ENCODE results near the gene NBEA. TPM values are rescaled to one million over a fixed set of nuclear protein-coding genes. Genes with fewer than 3 reads are reported as not detected.
A peak's percentile ranks its signal among the peaks of the same experiment; 100 is the strongest.

The NBEA gene
- polyA plus RNA-seq, 3 donors from 2014 or later = 0.07 to 0.41 (median 0.31) TPM

DNA sequence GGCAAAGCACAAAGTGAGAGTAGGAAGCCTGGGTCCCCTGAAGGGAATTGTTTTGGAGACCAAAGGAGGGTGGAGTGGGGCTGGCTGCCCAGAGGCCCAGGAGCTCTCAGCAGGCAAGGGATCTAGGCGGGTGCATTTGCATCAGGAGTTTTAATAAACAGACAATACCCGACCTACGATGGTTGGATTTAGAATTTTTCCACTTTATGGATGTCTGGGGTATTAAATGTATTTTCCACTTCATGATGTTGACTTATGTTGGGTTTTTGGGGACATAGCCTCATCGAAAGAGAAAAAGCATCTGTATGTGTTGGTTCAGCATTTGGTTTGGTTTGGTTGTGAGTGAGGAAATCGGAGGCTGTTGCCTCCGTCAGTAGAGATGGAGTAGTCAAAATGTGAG lies 739.6 kb downstream of the NBEA start:
- H3K27ac Mint-ChIP-seq = no peak overlapping the region
- DNase-seq = no peak
- peaks cover 7 to 11% of the 10 kb centered on the region in 2 donors for H3K4me1 Mint-ChIP-seq
- peaks cover 2 to 4% (median 2%) of the 10 kb centered on the region in 3 donors for H3K27me3 Mint-ChIP-seq (ENCODE audit: low read depth in 3 of 3)
- no peaks in the 10 kb centered on the region for H3K9me3 Mint-ChIP-seq
- no peaks in the 10 kb centered on the region for H3K36me3 Mint-ChIP-seq
- H3K4me3 Mint-ChIP-seq = no peak overlapping the region

DNA sequence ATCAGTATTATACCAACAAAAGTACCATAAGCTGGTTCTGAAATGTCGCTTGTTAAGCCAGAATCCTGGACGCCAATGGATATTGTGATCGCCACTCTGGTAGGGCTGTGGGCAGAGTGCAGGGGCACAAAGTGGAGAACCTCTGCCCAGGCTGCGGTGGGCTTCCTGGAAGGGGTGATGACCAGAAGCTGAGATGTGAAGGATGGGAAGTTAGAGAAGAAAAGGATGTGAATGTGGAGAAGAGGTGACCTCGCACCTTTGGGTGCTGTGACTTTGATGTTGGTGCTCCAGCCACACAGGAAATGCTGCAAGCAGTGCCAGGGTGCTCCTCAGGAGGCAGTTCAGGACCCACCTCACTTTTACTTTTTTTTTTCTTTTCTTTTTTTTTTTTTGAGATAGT lies 742.4 kb downstream of the NBEA start:
- Mint-ChIP-seq H3K27ac (no peak overlapping the region), H3K36me3 (no peaks in the 10 kb centered on the region), H3K9me3 (no peaks in the 10 kb centered on the region), H3K4me3 (peak overlapping the region in 1 of 5 donors; percentile 41), H3K4me1 (peaks cover 7 to 11% of the 10 kb centered on the region in 2 donors), H3K27me3 (ENCODE audit: low read depth in 3 of 3) (peaks cover 2 to 5% (median 2%) of the 10 kb centered on the region in 3 donors)
- peak; percentile 1 to 4 (median 1) for DNase-seq

DNA sequence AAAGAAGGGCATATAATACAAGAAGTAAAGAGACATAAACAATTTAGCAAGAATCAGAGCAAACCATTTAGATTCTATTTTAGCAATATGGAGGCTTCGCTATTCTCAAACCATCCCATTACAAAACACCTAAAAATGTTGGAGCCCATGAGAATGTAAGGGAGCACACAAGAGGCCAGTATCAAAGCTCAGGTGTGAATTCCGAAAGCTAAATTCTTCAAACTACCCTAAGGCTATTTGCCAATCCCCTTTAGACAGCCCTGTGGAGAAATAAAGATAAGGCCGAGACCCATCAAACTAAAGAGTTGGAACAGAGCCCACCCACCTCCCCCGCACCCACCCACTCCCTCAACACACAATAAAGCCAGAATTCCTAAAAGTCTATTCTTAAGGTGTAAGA lies 745.3 kb downstream of the NBEA start:
- peaks cover 0 to 7% (median 0%) of the 10 kb centered on the region in 3 donors for H3K27me3 Mint-ChIP-seq (ENCODE audit: low read depth in 3 of 3)
- H3K27ac Mint-ChIP-seq = no peak overlapping the region
- H3K36me3 Mint-ChIP-seq = no peaks in the 10 kb centered on the region
- peaks cover 7 to 11% of the 10 kb centered on the region in 2 donors for H3K4me1 Mint-ChIP-seq
- H3K4me3 Mint-ChIP-seq = no peak overlapping the region
- no peak for DNase-seq
- H3K9me3 Mint-ChIP-seq = no peaks in the 10 kb centered on the region

DNA sequence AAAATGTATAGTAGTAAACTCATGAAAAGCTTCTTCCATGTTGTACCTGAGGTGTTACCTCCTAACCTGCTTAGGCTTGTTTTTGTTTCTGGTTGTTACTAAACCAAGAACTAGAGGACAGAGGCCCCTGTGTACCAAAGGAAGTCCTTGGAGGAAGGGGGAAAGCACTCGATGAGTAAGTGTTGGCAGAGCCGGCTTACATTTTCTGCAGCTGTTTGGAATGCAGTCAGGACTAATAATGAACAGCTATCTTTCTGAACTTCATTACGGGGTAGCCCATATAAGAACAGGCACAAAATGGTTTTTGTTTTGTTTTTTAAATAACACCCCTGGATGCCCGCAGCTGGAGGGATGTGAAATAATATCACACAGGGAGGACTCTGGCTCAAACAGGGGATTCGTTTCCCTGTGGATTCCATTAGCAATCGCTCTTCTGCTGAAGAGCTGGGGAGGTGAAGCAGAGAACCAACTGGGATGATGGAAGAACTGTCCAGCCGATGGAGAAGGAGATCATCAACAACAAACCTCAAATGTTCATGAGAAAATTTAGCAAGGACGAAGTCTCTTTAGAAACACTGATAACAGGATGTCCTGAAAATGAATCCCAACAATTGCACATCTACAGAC lies 748.6 kb downstream of the NBEA start:
- Mint-ChIP-seq H3K9me3 (no peaks in the 10 kb centered on the region), H3K27me3 (ENCODE audit: low read depth in 3 of 3) (peaks cover 0 to 5% (median 2%) of the 10 kb centered on the region in 3 donors), H3K36me3 (no peaks in the 10 kb centered on the region), H3K4me3 (no peak overlapping the region), H3K4me1 (peaks cover 0 to under 1% of the 10 kb centered on the region in 2 donors), H3K27ac (no peak overlapping the region)
- no peak for DNase-seq

DNA sequence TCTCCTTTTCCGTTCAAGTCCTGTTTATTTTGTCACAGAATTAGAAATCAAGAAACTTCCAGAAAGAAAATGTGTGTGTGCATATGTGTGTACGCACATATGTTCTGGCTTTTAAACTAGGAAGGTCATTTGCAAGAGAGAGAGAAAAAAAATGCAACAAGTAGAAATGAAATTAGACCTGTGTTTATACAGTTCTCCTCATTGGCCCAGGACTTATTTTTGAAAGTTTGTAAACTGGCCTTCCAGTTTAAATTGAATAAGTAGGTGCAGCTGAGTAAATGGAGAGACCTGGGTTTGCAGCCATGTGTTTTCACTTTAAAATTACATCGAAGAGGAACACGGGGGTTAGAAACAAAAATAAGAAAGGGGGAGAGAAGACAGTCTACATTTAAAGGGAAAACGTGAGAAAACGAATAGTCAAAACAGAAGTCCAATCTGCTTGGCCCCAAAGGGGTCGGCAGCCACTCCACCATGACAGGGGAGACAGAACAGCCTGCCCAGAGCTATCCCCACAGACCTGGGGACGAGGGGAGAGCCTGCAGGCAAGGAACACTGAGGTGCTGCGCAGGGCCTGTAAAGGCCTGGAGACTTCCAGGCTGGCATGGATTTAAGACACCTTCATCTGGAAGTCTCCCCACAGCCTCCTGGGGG lies 751.2 kb downstream of the NBEA start:
- no peak for DNase-seq
- Mint-ChIP-seq H3K4me3 (no peak overlapping the region), H3K27ac (no peak overlapping the region), H3K36me3 (no peaks in the 10 kb centered on the region), H3K27me3 (ENCODE audit: low read depth in 3 of 3) (peaks cover 2% of the 10 kb centered on the region in 3 donors), H3K9me3 (peaks cover 0 to 2% (median 0%) of the 10 kb centered on the region in 6 donors), H3K4me1 (no peaks in the 10 kb centered on the region)

DNA sequence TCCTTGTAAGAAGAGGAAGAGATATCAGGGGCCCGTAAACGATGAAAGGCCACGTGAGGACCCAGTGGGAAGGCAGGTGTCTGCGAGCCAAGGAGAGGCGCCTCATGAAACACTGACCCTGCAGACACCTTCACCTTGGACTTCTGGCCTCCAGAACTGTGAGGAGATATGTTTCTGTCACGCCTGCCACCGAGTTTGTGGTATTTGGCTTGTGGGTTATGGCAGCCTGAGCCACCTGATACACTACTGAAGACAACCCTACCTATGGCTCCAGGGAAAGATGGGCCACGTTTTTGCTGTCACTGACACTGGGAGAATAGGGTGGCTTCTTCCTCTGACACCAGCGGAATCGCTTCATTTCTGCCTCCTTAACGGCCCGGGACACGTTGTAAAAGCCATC lies 752.0 kb downstream of the NBEA start:
- no peak overlapping the region for H3K27ac Mint-ChIP-seq
- no peaks in the 10 kb centered on the region for H3K4me1 Mint-ChIP-seq
- peaks cover 2 to 4% (median 2%) of the 10 kb centered on the region in 3 donors for H3K27me3 Mint-ChIP-seq (ENCODE audit: low read depth in 3 of 3)
- H3K36me3 Mint-ChIP-seq = no peaks in the 10 kb centered on the region
- no peak overlapping the region for H3K4me3 Mint-ChIP-seq
- no peak for DNase-seq
- peaks cover 0 to 2% (median 0%) of the 10 kb centered on the region in 6 donors for H3K9me3 Mint-ChIP-seq

DNA sequence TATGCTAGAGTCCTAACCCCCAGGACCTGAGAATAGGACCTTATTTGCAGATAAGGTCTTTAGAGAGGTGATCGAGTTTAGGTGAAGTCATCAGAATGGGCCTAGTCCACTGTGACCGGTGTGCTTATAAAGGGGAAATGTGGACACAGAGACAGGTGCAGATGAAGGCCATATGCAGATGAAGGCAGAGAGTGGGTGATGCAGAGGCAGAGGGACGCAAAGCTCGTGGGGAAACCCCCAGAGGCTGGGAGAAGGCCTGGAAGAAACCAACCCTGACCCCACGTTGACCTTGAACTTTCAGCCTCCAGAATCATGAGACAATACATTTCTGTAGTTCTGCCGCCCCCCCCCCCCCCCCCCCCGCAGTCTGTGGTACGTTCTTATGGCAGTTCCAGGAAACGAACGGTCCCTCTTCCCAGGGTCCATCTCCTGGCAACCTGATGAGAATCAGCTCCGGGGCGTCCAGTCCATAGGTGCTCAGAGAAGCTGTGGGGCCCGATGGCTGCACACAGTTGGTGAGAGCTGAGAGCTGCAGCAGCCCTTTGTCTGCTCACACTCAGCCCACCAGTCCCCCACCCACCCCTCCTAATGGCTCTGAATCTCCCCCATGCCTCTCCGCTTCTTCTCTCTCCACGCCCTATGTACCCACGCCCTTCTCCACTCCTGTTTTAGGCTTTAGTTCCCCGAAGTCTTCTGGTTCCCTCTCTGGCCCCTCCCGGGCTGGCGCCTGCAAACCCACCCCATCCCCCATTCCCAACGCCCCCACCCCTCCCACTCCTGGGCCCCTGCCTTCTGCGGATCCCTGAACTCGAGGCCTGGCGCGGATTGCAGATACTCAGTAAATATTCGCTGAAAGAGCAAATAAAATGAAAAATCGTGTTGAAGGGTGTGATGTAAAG lies 752.7 kb downstream of the NBEA start:
- Mint-ChIP-seq H3K4me1 (no peaks in the 10 kb centered on the region), H3K27ac (no peak overlapping the region), H3K27me3 (ENCODE audit: low read depth in 3 of 3) (peaks cover 2 to 4% (median 2%) of the 10 kb centered on the region in 3 donors), H3K36me3 (no peaks in the 10 kb centered on the region), H3K4me3 (no peak overlapping the region), H3K9me3 (peaks cover 0 to 2% (median 0%) of the 10 kb centered on the region in 6 donors)
- no peak for DNase-seq

DNA sequence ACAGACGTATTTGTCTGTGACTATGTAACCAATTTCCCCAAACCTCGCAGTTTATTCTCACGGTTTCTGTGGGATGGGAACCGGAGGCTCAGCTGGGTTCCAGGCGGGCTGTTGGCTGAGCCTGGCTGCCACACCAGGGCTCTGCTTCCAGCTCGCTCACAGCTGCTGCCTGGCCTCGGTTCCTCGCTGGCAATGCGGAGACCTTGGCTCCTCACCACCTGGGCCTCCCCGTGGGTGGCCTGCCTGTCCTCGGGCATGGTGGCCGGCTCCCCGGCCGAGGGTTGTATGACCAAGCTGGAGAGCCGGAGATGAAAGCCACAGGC lies 753.3 kb downstream of the NBEA start:
- Mint-ChIP-seq H3K27ac (no peak overlapping the region), H3K4me3 (no peak overlapping the region), H3K4me1 (no peaks in the 10 kb centered on the region), H3K27me3 (ENCODE audit: low read depth in 3 of 3) (peaks cover 2 to 4% (median 2%) of the 10 kb centered on the region in 3 donors), H3K36me3 (no peaks in the 10 kb centered on the region), H3K9me3 (peaks cover 0 to 2% (median 0%) of the 10 kb centered on the region in 6 donors)
- DNase-seq = no peak

DNA sequence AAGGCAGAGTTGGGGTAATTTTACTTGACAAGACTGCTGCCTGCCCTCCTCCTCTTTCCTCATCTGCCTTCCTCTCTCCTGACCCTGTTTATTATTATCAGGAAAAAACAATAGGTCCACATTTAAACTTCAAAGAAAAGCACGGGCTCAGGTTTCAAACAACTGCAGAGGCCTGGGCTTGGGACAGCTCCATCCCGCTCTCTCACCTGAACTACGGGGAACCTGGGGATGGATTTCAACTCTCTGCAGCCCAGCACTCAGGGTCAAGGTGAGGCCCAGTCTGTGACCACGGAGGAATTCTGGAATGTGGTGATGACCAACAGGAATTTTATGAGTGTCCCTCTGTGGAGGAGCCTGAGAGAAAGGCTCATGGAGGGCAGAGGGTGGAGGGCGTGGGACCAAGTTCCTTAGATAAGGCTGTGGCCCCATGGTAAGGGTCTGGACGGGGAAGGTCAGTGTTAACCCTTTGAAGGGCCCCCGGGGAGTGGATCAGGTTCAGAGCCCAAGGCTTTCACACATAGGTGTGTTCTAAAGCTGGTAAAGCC lies 755.2 kb downstream of the NBEA start:
- no peak overlapping the region for H3K27ac Mint-ChIP-seq
- no peaks in the 10 kb centered on the region for H3K36me3 Mint-ChIP-seq
- H3K9me3 Mint-ChIP-seq = peaks cover 0 to 2% (median 0%) of the 10 kb centered on the region in 6 donors
- no peak for DNase-seq
- H3K27me3 Mint-ChIP-seq (ENCODE audit: low read depth in 3 of 3) = peaks cover 0 to 4% (median 4%) of the 10 kb centered on the region in 3 donors
- H3K4me3 Mint-ChIP-seq = no peak overlapping the region
- no peaks in the 10 kb centered on the region for H3K4me1 Mint-ChIP-seq

DNA sequence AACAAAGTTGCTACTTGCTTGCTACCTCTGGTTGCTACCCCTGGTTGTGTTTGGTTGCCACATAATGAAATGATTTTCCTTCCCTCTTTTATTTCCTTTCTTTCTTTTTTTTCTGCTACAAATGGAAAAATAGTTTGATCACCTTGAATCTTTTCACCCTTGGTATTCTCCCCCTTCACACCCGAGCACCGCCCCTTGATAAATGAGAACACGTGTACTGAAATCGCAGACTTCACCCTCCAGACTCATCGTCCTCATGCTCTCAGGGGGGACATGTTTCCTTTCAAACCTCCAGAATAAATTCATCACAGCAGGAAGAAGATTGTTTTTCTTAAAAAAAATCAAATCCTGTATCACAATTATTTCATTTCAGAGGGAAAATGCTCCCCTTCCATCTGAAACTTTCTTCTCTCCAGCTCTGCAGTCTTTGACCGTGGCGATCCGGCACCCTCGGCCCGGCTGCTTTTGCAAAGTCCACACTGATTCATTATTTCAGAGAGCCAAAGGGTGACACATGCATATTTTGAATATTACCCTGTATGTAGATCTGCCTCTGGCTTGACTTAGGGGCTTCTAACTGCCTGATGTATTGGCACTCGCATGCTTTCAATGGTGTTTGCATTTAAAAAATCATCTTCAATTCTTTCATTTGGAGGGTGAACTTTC lies 757.0 kb downstream of the NBEA start:
- Mint-ChIP-seq H3K36me3 (no peaks in the 10 kb centered on the region), H3K4me1 (no peaks in the 10 kb centered on the region), H3K27ac (no peak overlapping the region), H3K27me3 (ENCODE audit: low read depth in 3 of 3) (peaks cover 4 to 7% (median 4%) of the 10 kb centered on the region in 3 donors), H3K9me3 (peaks cover 0 to 2% (median 0%) of the 10 kb centered on the region in 6 donors), H3K4me3 (no peak overlapping the region)
- DNase-seq = no peak

DNA sequence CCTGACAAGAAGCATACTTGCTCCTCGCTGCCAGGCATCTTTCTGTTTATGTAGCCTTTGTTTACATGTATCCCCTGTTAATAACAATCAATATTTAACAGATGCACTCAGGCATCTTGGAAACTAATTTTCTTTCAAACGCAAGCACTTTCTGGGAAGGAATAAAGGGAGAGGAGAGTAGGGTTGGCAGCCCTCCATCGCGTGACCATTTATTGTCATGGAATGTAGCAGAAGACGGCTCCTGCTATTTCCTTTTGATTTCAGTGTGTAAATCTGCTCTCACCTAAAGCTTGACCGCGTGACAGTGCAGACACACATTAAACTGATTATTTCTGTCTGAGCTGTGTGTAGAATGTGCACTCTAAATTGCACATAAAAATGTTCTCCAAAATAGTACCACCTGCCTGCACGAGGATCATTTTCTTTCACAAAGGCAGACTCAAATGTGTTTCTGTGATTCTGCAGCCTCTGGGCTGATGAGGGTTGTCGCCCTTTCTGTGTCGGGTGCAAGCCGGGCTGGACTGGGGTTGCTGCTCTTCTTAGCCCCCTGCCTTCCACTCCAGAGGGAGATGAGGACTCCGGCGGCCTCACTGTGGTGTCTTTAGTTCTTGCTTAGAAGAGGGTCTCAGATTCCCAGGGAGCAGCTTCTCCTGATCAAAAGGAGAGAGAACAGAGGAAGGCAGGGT lies 757.9 kb downstream of the NBEA start:
- DNase-seq = no peak
- H3K4me1 Mint-ChIP-seq = no peaks in the 10 kb centered on the region
- H3K9me3 Mint-ChIP-seq = peaks cover 0 to 2% (median 0%) of the 10 kb centered on the region in 6 donors
- H3K27me3 Mint-ChIP-seq (ENCODE audit: low read depth in 3 of 3) = peaks cover 4 to 7% (median 4%) of the 10 kb centered on the region in 3 donors
- H3K27ac Mint-ChIP-seq = no peak overlapping the region
- H3K4me3 Mint-ChIP-seq = no peak overlapping the region
- no peaks in the 10 kb centered on the region for H3K36me3 Mint-ChIP-seq

DNA sequence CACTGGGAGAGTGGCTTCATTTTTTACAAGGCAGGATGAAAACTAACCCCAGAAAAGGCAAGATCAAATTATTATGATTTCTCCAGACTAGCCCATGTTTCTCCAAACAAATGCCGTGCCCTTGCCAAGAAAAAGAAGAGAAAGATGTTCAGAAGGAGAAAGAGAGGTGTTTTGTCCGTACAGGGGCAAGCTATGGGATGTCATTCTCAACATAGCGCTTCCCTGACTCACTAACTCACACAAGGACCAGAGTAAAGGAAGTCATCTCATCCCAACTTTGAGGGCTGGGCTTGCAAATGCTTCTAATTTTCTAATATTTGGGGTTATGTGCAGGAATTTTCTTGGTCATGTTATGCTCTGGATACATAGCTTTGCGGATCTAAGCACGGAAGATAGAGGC lies 758.6 kb downstream of the NBEA start:
- no peak for DNase-seq
- no peak overlapping the region for H3K4me3 Mint-ChIP-seq
- peaks cover 0 to 2% (median 0%) of the 10 kb centered on the region in 6 donors for H3K9me3 Mint-ChIP-seq
- no peak overlapping the region for H3K27ac Mint-ChIP-seq
- H3K4me1 Mint-ChIP-seq = no peaks in the 10 kb centered on the region
- peaks cover 4 to 7% (median 4%) of the 10 kb centered on the region in 3 donors for H3K27me3 Mint-ChIP-seq (ENCODE audit: low read depth in 3 of 3)
- no peaks in the 10 kb centered on the region for H3K36me3 Mint-ChIP-seq

DNA sequence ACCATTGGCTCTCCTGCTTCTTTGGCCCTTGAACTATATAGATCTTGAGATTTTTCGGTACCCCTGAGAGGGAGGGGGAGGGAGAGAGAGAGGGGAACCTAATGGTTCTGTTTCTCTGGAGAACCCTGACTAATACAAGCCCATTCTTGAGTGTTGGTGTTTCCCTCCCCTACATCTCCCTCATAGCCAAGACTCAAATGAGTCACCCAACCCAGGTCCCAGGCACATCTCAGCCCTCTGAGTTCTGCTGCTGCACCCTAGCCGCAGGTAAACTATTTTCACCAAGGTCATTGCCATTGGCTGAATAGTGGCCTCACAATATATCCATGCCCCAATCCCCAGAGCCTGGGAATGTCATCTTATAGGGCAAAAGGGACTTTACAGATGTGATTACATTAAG lies 760.2 kb downstream of the NBEA start:
- Mint-ChIP-seq H3K9me3 (peaks cover 0 to 2% (median 0%) of the 10 kb centered on the region in 6 donors), H3K36me3 (no peaks in the 10 kb centered on the region), H3K27ac (no peak overlapping the region), H3K27me3 (ENCODE audit: low read depth in 3 of 3) (peaks cover 4 to 5% (median 4%) of the 10 kb centered on the region in 3 donors), H3K4me1 (no peaks in the 10 kb centered on the region), H3K4me3 (no peak overlapping the region)
- DNase-seq = no peak
